Fibroblast of lung (primary cell): ENCODE data around the gene ARID1B.

Source experiments
- CTCF ChIP-seq, 2 donors: IDR thresholded peaks in 1 of 2; conservative IDR thresholded peaks in 1 of 2; 1 replicate in 1 of 2; 2 replicates in 1 of 2; pipeline ENCODE4 v1.5.1; 2011 to 2012; ENCODE audit warnings: low read length in 2 of 2, control low read depth in 1 of 2, inconsistent platforms in 1 of 2, low read depth in 1 of 2, mild to moderate bottlenecking in 1 of 2
- EZH2 ChIP-seq: IDR thresholded peaks from 2 replicates; pipeline ENCODE4 v1.5.1; 2012; ENCODE audit warnings: low read length, control low read depth, mild to moderate bottlenecking; ENCODE audit errors: missing control alignments

- TF ChIP-seq CTCF (conservative IDR thresholded peaks at IDR 0.05 in 1 of 2, IDR thresholded peaks at IDR 0.05 in 1 of 2; ENCODE audit: low read depth in 1 of 2, low read length in 2 of 2) (no peak), EZH2 (no peak)
These were observed 367.0 kb downstream of the ARID1B start for GRCh38 chr6:157143890-157144798.
